A549 treated with Mapracorat at 1 μM for 4 hours (cell line): ENCODE data around the gene DCP2. TPM values are rescaled to one million over a fixed set of nuclear protein-coding genes. Genes with fewer than 3 reads are reported as not detected.

Source experiments
- total RNA-seq: library from RNA; stranded (reverse); fragments of 200-300 nt; extraction: Qiagen RNA extraction; gene quantifications from 5 replicates; pipeline ENCODE4 v1.2.3, GENCODE V29; 2022

Gene DCP2
- total RNA-seq, result 8.2 to 14.0 TPM (median 10.2 TPM) in 5 replicates

DNA sequence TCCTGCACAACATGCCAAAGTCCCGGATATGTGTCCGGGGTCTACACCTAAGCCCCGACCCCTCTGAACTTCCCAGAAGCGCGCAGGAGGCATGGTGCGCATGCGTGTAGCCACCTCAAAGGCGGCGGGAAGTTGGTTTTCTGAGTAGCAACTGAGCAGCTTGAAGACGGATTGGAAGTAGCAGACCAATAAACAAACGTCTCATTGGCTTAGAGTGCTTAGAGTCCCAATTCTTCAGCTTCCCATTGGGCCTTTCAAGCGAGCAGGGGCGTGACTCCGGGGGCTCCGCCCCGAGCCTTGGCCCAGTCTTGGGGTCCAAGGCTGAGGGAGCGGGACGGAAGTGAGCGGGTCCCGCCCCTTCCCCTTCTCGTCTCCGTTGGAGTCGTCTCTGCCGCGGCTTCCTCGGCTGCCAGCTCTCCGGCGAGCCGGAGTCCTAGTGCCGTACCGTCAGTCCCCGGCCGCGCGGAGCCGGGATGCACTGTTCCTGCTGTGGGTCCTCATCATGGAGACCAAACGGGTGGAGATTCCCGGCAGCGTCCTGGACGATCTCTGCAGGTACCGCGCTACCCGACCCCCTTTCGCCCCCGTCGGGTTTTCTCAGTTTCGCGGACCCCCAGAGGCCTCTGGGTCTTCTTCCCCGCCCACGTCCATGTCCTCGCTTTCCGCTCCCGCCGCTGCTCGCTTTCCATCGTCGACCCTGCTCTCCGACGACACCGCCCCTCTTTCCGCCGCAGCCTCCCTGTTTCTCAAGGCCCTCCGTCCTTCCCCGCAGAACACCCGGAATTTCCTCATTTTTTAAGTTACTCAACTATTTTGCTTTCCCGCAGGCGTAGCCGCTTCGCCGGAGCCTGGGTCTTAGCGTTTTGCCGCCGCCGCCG, at the start of gene DCP2:
Gene DCP2, plus strand, starts transcription at position 367 of the 878 bp plus-strand sequence. Its CDS starts 136 bp downstream, at position 503.

Other genes with a start within 250 kb of the DCP2 start
- 6.0 to 10.6 TPM (median 9.7 TPM) in 5 replicates for gene APC, start 238.9 kb upstream of the DCP2 start, total RNA-seq
- gene SRP19, start 115.5 kb upstream of the DCP2 start, total RNA-seq, result 73.2 to 107 TPM (median 80.8 TPM) in 5 replicates
- 130 to 146 TPM (median 143 TPM) in 5 replicates for gene REEP5, start 54.6 kb upstream of the DCP2 start, total RNA-seq